H1 (cell line): ENCODE results near the gene GRM5. TPM values are rescaled to one million over a fixed set of nuclear protein-coding genes. Genes with fewer than 3 reads are reported as not detected.

Experiments
- CTCF ChIA-PET: fragments of 300-600 bp; sonication (Branson Sonifier 250); formaldehyde crosslinking; loops from one replicate; lab custom pipeline; 2021; ENCODE audit not compliant: partially characterized antibody; lab: Charles Lee
- POLR2A ChIA-PET: fragments of 300-600 bp; sonication (Branson Sonifier 250); formaldehyde crosslinking; loops from one replicate; lab custom pipeline; 2021; ENCODE audit warnings: inconsistent platforms; ENCODE audit not compliant: partially characterized antibody; lab: Charles Lee
- DNase-seq, 2 experiments: peaks; one replicate each; pipeline versions ENCODE4 v3.0.0 to v3.0.0-alpha.2; 2010 to 2022; ENCODE audit warnings: low spot score in 2 of 2, low read depth in 1 of 2, mixed read lengths in 1 of 2
- FAIRE-seq: peaks from 2 replicates; lab custom pipeline; 2011; peaks lifted over from hg19 to GRCh38; lab: Jason Lieb, UNC
- H2AFZ ChIP-seq: 2 replicates; pipeline ENCODE4 v1.8.1; 2012; ENCODE audit warnings: low read length, inconsistent platforms
- H2AK5ac ChIP-seq: 2 replicates; pipeline ENCODE4 v1.6.1; 2013; ENCODE audit warnings: low read depth, low read length
- H2BK120ac ChIP-seq: replicated peaks from 2 replicates; pipeline ENCODE3; 2013; ENCODE audit warnings: low read depth, low read length, inconsistent platforms
- H2BK12ac ChIP-seq: 2 replicates; pipeline ENCODE4 v1.6.1; 2013; ENCODE audit warnings: low read depth, low read length
- H2BK15ac ChIP-seq: 2 replicates; pipeline ENCODE4 v1.6.1; 2013; ENCODE audit warnings: low read length
- H2BK20ac ChIP-seq: 2 replicates; pipeline ENCODE4 v1.6.1; 2013; ENCODE audit warnings: low read length
- H2BK5ac ChIP-seq: 2 replicates; pipeline ENCODE4 v1.6.1; 2013; ENCODE audit warnings: low read depth, low read length
- H3K14ac ChIP-seq: 2 replicates; pipeline ENCODE4 v1.6.1; 2013; ENCODE audit warnings: inconsistent platforms; ENCODE audit not compliant: insufficient read length
- H3K18ac ChIP-seq: 2 replicates; pipeline ENCODE4 v1.6.1; 2013; ENCODE audit warnings: low read length; ENCODE audit errors: extremely low read depth
- H3K23ac ChIP-seq: 2 replicates; pipeline ENCODE4 v1.6.1; 2013; ENCODE audit warnings: inconsistent platforms; ENCODE audit not compliant: insufficient read length
- H3K23me2 ChIP-seq: 2 replicates; pipeline ENCODE4 v1.6.1; 2013; ENCODE audit warnings: low read depth, low read length
- H3K27ac ChIP-seq: 2 replicates; pipeline ENCODE4 v1.6.1; 2011; ENCODE audit warnings: low read depth, low read length, inconsistent platforms
- H3K27me3 ChIP-seq, 4 experiments: replicated peaks in 1 of 4; 1 replicate in 1 of 4; 2 replicates in 3 of 4; pipeline versions ENCODE4 v1.6.1 to v1.8.1; 2011 to 2013; ENCODE audit warnings: low read length in 3 of 4, mild to moderate bottlenecking in 3 of 4, inconsistent platforms in 2 of 4, mixed read lengths in 2 of 4, moderate library complexity in 1 of 4; ENCODE audit not compliant: control insufficient read depth in 3 of 4, insufficient read depth in 3 of 4; ENCODE audit errors: extremely low read depth in 1 of 4
- H3K36me3 ChIP-seq, 4 experiments: 2 replicates each; pipeline versions ENCODE4 v1.6.1 to v1.8.1; 2011 to 2013; ENCODE audit warnings: mild to moderate bottlenecking in 4 of 4, low read length in 3 of 4, moderate library complexity in 2 of 4, control low read depth in 1 of 4, inconsistent platforms in 1 of 4; ENCODE audit not compliant: insufficient read depth in 4 of 4, control insufficient read depth in 2 of 4
- H3K4ac ChIP-seq: replicated peaks from 2 replicates; pipeline ENCODE3; 2013; ENCODE audit warnings: low read length, low read depth, mixed read lengths, inconsistent platforms; ENCODE audit not compliant: insufficient read length
- H3K4me1 ChIP-seq, 4 experiments: replicated peaks in 1 of 4; 1 replicate in 1 of 4; 2 replicates in 3 of 4; pipeline versions ENCODE4 v1.6.1 to v1.8.1; 2011 to 2013; ENCODE audit warnings: low read length in 3 of 4, inconsistent platforms in 2 of 4, mixed read lengths in 1 of 4; ENCODE audit not compliant: insufficient read depth in 4 of 4, control insufficient read depth in 3 of 4
- H3K4me2 ChIP-seq, 2 experiments: 2 replicates each; pipeline versions ENCODE4 v1.6.1 to v1.8.1; 2011 to 2013; ENCODE audit warnings: low read depth in 2 of 2, low read length in 2 of 2, control low read depth in 1 of 2, inconsistent platforms in 1 of 2, mild to moderate bottlenecking in 1 of 2; ENCODE audit not compliant: insufficient read depth in 1 of 2
- H3K4me3 ChIP-seq, 4 experiments: fragments of 200-600, 300-600 bp in 1 of 4; sonication (generic), shearing (Covaris generic), sonication (Bioruptor Twin) in 1 of 4; 2 replicates each; pipeline versions ENCODE4 v1.5.1 to v1.8.1; 2011 to 2016; ENCODE audit warnings: low read length in 4 of 4, low read depth in 3 of 4, control low read depth in 2 of 4, inconsistent platforms in 2 of 4, mild to moderate bottlenecking in 2 of 4, mixed read lengths in 1 of 4, moderate library complexity in 1 of 4; ENCODE audit not compliant: insufficient read depth in 2 of 4; ENCODE audit errors: extremely low read depth in 1 of 4
- H3K56ac ChIP-seq: replicated peaks from 2 replicates; pipeline ENCODE3; 2013; ENCODE audit warnings: low read depth, mild to moderate bottlenecking, mixed read lengths, low read length, inconsistent platforms; ENCODE audit not compliant: insufficient read length
- H3K79me1 ChIP-seq: 2 replicates; pipeline ENCODE4 v1.6.1; 2013; ENCODE audit warnings: low read depth, low read length, control low read depth
- H3K79me2 ChIP-seq, 2 experiments: 2 replicates each; pipeline versions ENCODE4 v1.6.1 to v1.8.1; 2012 to 2013; ENCODE audit warnings: low read length in 2 of 2, mild to moderate bottlenecking in 2 of 2, inconsistent platforms in 1 of 2; ENCODE audit not compliant: insufficient read depth in 2 of 2, control insufficient read depth in 1 of 2
- H3K9ac ChIP-seq, 4 experiments: replicated peaks in 1 of 4; 1 replicate in 1 of 4; 2 replicates in 3 of 4; pipeline versions ENCODE4 v1.6.1 to v1.8.1; 2011 to 2013; ENCODE audit warnings: low read depth in 3 of 4, low read length in 3 of 4, control low read depth in 2 of 4, mild to moderate bottlenecking in 2 of 4, moderate library complexity in 2 of 4, inconsistent platforms in 1 of 4; ENCODE audit errors: extremely low read depth in 1 of 4
- H3K9me3 ChIP-seq, 2 experiments: 2 replicates each; pipeline versions ENCODE4 v1.6.1 to v1.8.1; 2012 to 2013; ENCODE audit warnings: mild to moderate bottlenecking in 2 of 2, moderate library complexity in 2 of 2, control low read depth in 1 of 2, inconsistent platforms in 1 of 2, low read depth in 1 of 2, low read length in 1 of 2, mixed read lengths in 1 of 2; ENCODE audit not compliant: insufficient read depth in 2 of 2
- H4K20me1 ChIP-seq, 2 experiments: replicated peaks in 1 of 2; 2 replicates each; pipeline versions ENCODE3 to v1.8.1; 2011 to 2013; ENCODE audit warnings: inconsistent platforms in 2 of 2, low read length in 2 of 2, mild to moderate bottlenecking in 1 of 2; ENCODE audit not compliant: insufficient read depth in 2 of 2, control insufficient read depth in 1 of 2
- H4K5ac ChIP-seq: 2 replicates; pipeline ENCODE4 v1.6.1; 2013; ENCODE audit warnings: low read length, low read depth, mixed read lengths, inconsistent platforms; ENCODE audit not compliant: insufficient read length
- H4K8ac ChIP-seq: 2 replicates; pipeline ENCODE4 v1.8.0; 2013; ENCODE audit warnings: mild to moderate bottlenecking, moderate library complexity, low read length, inconsistent platforms; ENCODE audit not compliant: insufficient read depth; ENCODE audit errors: extremely low read depth
- H4K91ac ChIP-seq: replicated peaks from 2 replicates; pipeline ENCODE3; 2013; ENCODE audit warnings: low read length, mixed read lengths, inconsistent platforms; ENCODE audit not compliant: insufficient read length
- WGBS, 2 experiments: shearing (Covaris generic) in 1 of 2; methylation state at CpG; one replicate each; pipeline versions ENCODE4 v1.1.6 to v1.1.7; 2013 to 2015; ENCODE audit warnings: low lambda C conversion rate in 2 of 2, mixed read lengths in 2 of 2, inconsistent platforms in 1 of 2, low coverage in 1 of 2, missing lambda C conversion rate in 1 of 2; ENCODE audit not compliant: insufficient replicate concordance in 2 of 2, insufficient coverage in 1 of 2, insufficient read length in 1 of 2; ENCODE audit errors: extremely low coverage in 1 of 2, missing lambda C conversion rate in 1 of 2; 5-methylcytosine and 5-hydroxymethylcytosine counted together
- polyA plus RNA-seq, 7 experiments: library from polyadenylated mRNA; depleted of rRNA in 3 of 7; stranded (reverse) in 5 of 7; unstranded in 2 of 7; fragments of >200 nt in 5 of 7; fragments of 200-250 nt in 2 of 7; gene quantifications; 1 replicate in 5 of 7; 2 replicates in 1 of 7; 4 replicates in 1 of 7; pipeline versions ENCODE4 v1.2.1 to v1.2.3, GENCODE V29; 2011 to 2013; ENCODE audit warnings: missing spikeins in 2 of 7, mixed read lengths in 2 of 7
- total RNA-seq: library from RNA; stranded (reverse); fragmentation: NEBNext Ultra II Directional; extraction: Animal tissue kit (Norgen Biotek cat#: 25700); gene quantifications from 2 replicates; pipeline ENCODE4 v1.2.1, GENCODE V29; 2021

The GRM5 gene
- total and polyA plus RNA-seq, 2 of the 8 experiments (the other 6 are each of a cell fraction or from before 2014, with no cell fraction given), result 0.15 to 0.43 TPM

- WGBS, 2 experiments, result 95% methylated on average over 2 of the region's 2 CpGs; no CpG with 5 or more reads in 1 of the 2 experiments
- CTCF ChIA-PET, result no interaction called here
- no peak overlapping the region for H4K8ac ChIP-seq
Measured at GRCh38 chr11:88576741-88577140, 489.0 kb downstream of the GRM5 start.

More at GRCh38 chr11:88576741-88577140, 489.0 kb downstream of the GRM5 start:
- Histone ChIP-seq H2BK15ac (no peak overlapping the region), H3K79me2 (no peaks in the 10 kb centered on the region), H2AFZ (no peak overlapping the region), H3K9ac (no peak overlapping the region), H3K27ac (no peak overlapping the region), H3K23ac (no peak overlapping the region), H3K4me2 (no peak overlapping the region), H3K23me2 (no peaks in the 10 kb centered on the region), H4K5ac (no peak overlapping the region), H2AK5ac (no peak overlapping the region), H3K14ac (no peak overlapping the region), H3K4me1 (no peaks in the 10 kb centered on the region), H3K9me3 (no peaks in the 10 kb centered on the region), H2BK12ac (no peak overlapping the region), H2BK20ac (no peak overlapping the region), H4K20me1 (no peaks in the 10 kb centered on the region), H3K56ac (no peak overlapping the region), H3K18ac (no peak overlapping the region), H3K4ac (no peak overlapping the region), H3K27me3 (no peaks in the 10 kb centered on the region), H3K4me3 (no peak overlapping the region), H3K79me1 (no peaks in the 10 kb centered on the region), H2BK120ac (no peak overlapping the region), H4K91ac (no peak overlapping the region), H2BK5ac (no peak overlapping the region), H3K36me3 (no peaks in the 10 kb centered on the region)
- FAIRE-seq, result no peak
- DNase-seq, result no peak
- POLR2A ChIA-PET, result interaction anchor here (0.7 kb wide), 1 partner anchor 48 kb away, joined by 3 read pairs; no protein-coding TSS in a partner anchor
